Activated naive CD4-positive, alpha-beta T cell treated with anti-CD3 and anti-CD28 coated beads for 36 hours (primary cell): ENCODE measurements around the gene CIDEB. TPM values are rescaled to one million over a fixed set of nuclear protein-coding genes. Genes with fewer than 3 reads are reported as not detected.

Source experiments
- CTCF ChIA-PET: fragments of 350-600 bp; sonication (Branson Sonifier 250); formaldehyde crosslinking; loops from one replicate; lab custom pipeline; 2021; ENCODE audit warnings: antibody characterized with exemption; lab: Charles Lee
- DNase-seq: peaks from one replicate; pipeline ENCODE4 v3.0.0-alpha.2; 2020
- H3K27ac Mint-ChIP-seq: one replicate; pipeline ENCODE4 v1.8.0; 2021; ENCODE audit warnings: mild to moderate bottlenecking, mixed read lengths
- H3K27me3 Mint-ChIP-seq: one replicate; pipeline ENCODE4 v1.8.0; 2021; ENCODE audit warnings: low read depth, mixed read lengths
- H3K36me3 Mint-ChIP-seq: one replicate; pipeline ENCODE4 v1.8.0; 2021; ENCODE audit warnings: low read depth, mixed read lengths
- H3K4me1 Mint-ChIP-seq: one replicate; pipeline ENCODE4 v1.8.0; 2021; ENCODE audit warnings: low read depth, mixed read lengths
- H3K4me3 Mint-ChIP-seq: one replicate; pipeline ENCODE4 v1.8.0; 2021; ENCODE audit warnings: mild to moderate bottlenecking, moderate library complexity, mixed read lengths
- H3K9me3 Mint-ChIP-seq: one replicate; pipeline ENCODE4 v1.8.0; 2021; ENCODE audit warnings: mixed read lengths
- intact Hi-C: fragments of 100-400 bp; cut with micrococcal nuclease; formaldehyde crosslinking; loops from one replicate; pipeline ENCODE4 v1.15.1; 2023
- total RNA-seq, 2 experiments: library from RNA; stranded (reverse); gene quantifications; one replicate each; pipeline ENCODE4 v1.2.3, GENCODE V29; 2021

Gene CIDEB
- total RNA-seq, 2 experiments from 2014 or later = 10.9 to 15.1 TPM

GRCh38 chr14:24310265-24310645 is 2.5 kb upstream of the CIDEB start:
- Mint-ChIP-seq H3K27ac (peak overlapping the region; percentile 39), H3K9me3 (no peaks in the 10 kb centered on the region), H3K4me1 (peaks cover 60% of the 10 kb centered on the region), H3K27me3 (no peaks in the 10 kb centered on the region), H3K36me3 (peaks cover 30% of the 10 kb centered on the region), H3K4me3 (peak overlapping the region; percentile 71)
- DNase-seq = no peak
- intact Hi-C loops = no loop called here
- CTCF ChIA-PET = interaction anchor here (0.8 to 8.5 kb wide), 14 partner anchors 9 to 202 kb away, joined by 3 to 121 read pairs (median 14); partner anchors contain the start of genes ADCY4, CHMP4A, DHRS1 and MDP1

DNA sequence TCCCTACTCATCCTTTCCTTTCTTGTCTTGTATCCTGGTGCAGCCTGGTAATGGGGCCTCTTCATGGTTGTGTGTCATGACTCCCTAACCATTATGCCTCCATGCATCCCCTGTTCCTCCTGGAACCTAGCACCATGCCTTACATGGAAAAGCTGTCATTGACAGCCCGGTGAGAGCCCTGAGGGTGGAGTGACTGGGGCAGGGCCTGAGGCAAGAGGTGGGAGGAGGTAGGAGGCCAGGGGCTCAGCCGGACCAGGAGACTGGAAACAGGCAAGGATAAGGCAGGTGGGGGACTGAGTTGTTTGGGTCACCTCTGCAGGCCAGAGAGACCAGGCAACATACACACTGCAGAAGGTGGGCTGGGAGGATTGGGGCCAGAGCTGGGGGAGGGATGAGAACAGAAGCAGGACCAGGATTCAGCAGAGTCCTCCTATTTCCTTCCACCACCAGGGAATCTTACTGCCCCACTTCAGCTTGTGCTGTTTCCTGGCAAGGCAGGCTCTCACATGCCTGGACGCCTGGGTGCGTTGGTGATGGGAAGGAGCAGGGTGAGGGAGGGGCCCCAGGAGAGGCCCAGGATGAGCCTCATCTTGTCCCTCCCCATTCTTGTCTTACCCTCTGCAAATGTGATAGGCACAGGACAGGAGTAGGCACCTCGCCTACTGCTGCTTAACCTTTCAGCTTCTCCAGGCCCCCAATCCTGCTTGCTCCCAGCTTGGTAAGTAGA is 1.9 kb upstream of the CIDEB start, which contains the start of gene LTB4R2:
Gene LTB4R2 (plus strand): TSS at position 603 of the 727 bp plus-strand sequence. CDS start 525 bp downstream, outside the sequence.
- Mint-ChIP-seq H3K4me3 (peak within 1 kb of the TSS; percentile 71), H3K27ac (peak within 1 kb of the TSS; percentile 39), H3K27me3 (no peaks in the 10 kb centered on the region), H3K4me1 (peaks cover 58% of the 10 kb centered on the region), H3K9me3 (no peaks in the 10 kb centered on the region), H3K36me3 (peaks cover 34% of the 10 kb centered on the region)
- no peak for DNase-seq
- CTCF ChIA-PET = interaction anchor here (0.8 to 8.5 kb wide), 21 partner anchors 9 to 219 kb away, joined by 3 to 121 read pairs (median 11); partner anchors contain the start of genes ADCY4, CHMP4A, DHRS1 and KHNYN
- intact Hi-C loops = no loop called here

DNA sequence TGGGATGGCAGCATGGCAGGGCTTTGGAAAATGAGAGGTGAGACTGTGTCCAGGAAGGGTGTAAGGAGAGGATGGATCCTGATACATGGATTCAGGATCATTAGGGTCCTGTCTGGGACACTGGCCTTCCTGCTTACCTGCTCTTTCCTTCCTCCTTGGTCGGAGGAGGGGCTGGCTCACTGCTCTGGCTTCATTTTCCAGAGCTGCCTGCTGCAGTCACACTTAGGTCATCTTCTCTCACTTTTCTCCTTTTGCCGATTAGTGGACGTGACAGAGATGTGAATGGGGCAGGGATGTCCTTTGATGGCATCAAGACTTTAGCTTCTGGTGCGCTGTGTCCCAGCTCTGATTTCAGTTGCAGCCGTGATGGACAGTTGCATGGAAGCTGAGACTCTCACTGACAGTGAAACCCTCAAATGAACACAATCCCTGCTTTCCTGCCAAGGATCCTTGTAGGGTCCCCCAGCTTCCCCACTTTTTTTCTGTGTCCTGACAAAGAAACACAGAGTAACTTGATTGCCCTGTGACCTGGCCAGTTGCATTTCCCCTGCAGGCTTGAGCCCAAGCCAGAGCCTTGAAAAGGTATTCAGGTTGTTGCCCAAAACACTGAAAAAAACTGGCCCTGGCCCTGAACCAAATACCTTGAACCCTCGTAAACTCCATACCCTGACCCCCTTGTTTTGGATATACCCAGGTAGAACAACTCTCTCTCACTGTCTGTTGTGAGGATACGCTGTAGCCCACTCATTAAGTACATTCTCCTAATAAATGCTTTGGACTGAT is 756 bp upstream of the CIDEB start:
- Mint-ChIP-seq H3K4me3 (no peak overlapping the region), H3K27me3 (no peaks in the 10 kb centered on the region), H3K4me1 (peaks cover 46% of the 10 kb centered on the region), H3K36me3 (peaks cover 34% of the 10 kb centered on the region), H3K27ac (no peak overlapping the region), H3K9me3 (no peaks in the 10 kb centered on the region)
- intact Hi-C loops = loop anchor here (1.0 kb wide), 7 partner anchors 9 to 250 kb away; partner anchors contain the start of genes DCAF11, DHRS1, MDP1 and NOP9
- CTCF ChIA-PET = interaction anchor here (0.7 to 8.5 kb wide), 41 partner anchors 8 to 250 kb away, joined by 3 to 121 read pairs (median 6); partner anchors contain the start of genes ADCY4, CHMP4A, DHRS1 and GMPR2
- DNase-seq = no peak

DNA sequence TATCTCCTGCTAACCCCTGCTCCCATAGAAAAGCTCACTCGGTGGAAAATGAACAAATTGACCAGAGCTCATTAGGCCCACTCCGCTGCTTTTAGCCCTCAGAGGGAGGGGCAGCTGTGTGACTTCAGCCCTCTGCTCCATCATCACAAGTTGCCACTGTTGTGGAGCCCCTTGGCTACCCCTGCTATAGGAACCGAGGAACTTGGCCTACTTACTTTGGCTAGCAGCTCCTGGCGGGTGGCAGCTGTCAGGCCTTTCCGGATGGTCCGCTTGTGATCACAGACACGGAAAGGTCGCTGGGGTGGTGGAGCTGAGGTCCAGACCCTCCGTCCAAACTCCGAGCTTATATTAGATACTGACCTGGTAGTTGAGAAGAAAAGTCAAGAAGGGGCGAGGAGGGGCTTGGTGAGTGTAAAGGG is 612 bp downstream of the CIDEB start:
- no peak overlapping the region for H3K27ac Mint-ChIP-seq
- no peaks in the 10 kb centered on the region for H3K27me3 Mint-ChIP-seq
- CTCF ChIA-PET = interaction anchor here (0.7 to 8.5 kb wide), 22 partner anchors 9 to 190 kb away, joined by 3 to 121 read pairs (median 6); partner anchors contain the start of genes ADCY4, CHMP4A, KHNYN and MDP1
- H3K4me1 Mint-ChIP-seq = peaks cover 34% of the 10 kb centered on the region
- no peak overlapping the region for H3K4me3 Mint-ChIP-seq
- no peak for DNase-seq
- H3K9me3 Mint-ChIP-seq = no peaks in the 10 kb centered on the region
- H3K36me3 Mint-ChIP-seq = peaks cover 35% of the 10 kb centered on the region
- intact Hi-C loops = no loop called here

DNA sequence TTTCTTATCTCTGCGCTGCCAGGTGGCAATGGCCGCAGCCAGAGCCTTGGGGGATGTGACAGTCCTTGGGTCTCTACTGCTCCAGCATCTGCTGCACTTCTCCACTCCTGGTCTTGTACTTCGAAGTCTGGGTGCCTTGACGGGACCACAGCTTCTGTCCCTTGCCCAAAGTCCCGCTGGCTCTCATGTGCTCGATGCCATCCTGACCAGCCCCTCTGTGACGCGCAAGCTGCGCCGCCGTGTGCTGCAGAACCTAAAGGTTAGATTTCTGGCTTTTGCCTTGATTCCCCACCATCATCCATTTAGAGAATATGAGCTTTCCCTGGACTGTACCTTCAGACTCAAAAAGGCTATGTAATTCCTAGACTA is 3.8 kb downstream of the CIDEB start:
- intact Hi-C loops = no loop called here
- peaks cover 37% of the 10 kb centered on the region for H3K36me3 Mint-ChIP-seq
- H3K4me3 Mint-ChIP-seq = no peak overlapping the region

DNA sequence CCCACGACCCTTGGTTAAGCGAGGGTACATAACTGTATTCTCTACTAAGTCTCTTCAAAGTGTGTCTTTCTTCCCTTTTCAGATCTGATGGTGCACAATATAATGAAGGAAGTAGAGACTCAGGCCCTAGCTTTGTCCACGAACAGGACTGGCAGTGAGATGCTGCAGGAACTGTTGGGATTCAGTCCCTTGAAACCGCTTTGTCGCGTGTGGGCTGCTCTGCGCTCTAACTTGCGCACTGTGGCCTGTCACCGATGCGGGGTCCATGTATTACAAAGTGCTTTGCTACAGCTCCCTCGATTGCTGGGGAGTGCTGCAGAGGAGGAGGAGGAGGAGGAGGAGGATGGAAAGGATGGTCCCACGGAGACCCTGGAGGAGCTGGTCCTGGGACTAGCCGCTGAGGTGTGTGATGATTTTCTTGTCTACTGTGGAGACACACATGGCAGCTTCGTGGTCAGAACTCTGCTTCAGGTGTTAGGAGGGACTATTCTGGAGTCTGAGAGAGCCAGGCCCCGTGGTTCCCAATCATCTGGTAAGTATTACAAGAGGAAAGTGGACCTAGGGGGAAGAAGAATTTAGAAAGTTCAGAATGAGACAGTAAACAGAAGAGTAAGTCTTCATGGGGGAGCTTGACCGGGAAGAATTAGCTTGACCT is 7.3 kb downstream of the CIDEB start:
- no peak for DNase-seq
- H3K4me1 Mint-ChIP-seq = peaks cover 47% of the 10 kb centered on the region
- H3K27ac Mint-ChIP-seq = peak overlapping the region; percentile 52
- CTCF ChIA-PET = interaction anchor here (0.6 to 9.3 kb wide), 10 partner anchors 8 to 210 kb away, joined by 3 to 310 read pairs (median 6); partner anchors contain the start of genes CIDEB, LTB4R, LTB4R2 and MDP1
- H3K4me3 Mint-ChIP-seq = peak overlapping the region; percentile 87
- no peaks in the 10 kb centered on the region for H3K9me3 Mint-ChIP-seq
- H3K36me3 Mint-ChIP-seq = peaks cover 23% of the 10 kb centered on the region
- intact Hi-C loops = no loop called here
- H3K27me3 Mint-ChIP-seq = no peaks in the 10 kb centered on the region

More for the DNA sequence above, 3.8 kb downstream of the CIDEB start:
- no peaks in the 10 kb centered on the region for H3K9me3 Mint-ChIP-seq
- no peaks in the 10 kb centered on the region for H3K27me3 Mint-ChIP-seq
- CTCF ChIA-PET = interaction anchor here (0.8 to 1.6 kb wide), 5 partner anchors 27 to 133 kb away, joined by 3 to 7 read pairs (median 3); partner anchors contain the start of genes MDP1 and TINF2
- no peak for DNase-seq
- H3K4me1 Mint-ChIP-seq = peaks cover 34% of the 10 kb centered on the region
- H3K27ac Mint-ChIP-seq = no peak overlapping the region

DNA sequence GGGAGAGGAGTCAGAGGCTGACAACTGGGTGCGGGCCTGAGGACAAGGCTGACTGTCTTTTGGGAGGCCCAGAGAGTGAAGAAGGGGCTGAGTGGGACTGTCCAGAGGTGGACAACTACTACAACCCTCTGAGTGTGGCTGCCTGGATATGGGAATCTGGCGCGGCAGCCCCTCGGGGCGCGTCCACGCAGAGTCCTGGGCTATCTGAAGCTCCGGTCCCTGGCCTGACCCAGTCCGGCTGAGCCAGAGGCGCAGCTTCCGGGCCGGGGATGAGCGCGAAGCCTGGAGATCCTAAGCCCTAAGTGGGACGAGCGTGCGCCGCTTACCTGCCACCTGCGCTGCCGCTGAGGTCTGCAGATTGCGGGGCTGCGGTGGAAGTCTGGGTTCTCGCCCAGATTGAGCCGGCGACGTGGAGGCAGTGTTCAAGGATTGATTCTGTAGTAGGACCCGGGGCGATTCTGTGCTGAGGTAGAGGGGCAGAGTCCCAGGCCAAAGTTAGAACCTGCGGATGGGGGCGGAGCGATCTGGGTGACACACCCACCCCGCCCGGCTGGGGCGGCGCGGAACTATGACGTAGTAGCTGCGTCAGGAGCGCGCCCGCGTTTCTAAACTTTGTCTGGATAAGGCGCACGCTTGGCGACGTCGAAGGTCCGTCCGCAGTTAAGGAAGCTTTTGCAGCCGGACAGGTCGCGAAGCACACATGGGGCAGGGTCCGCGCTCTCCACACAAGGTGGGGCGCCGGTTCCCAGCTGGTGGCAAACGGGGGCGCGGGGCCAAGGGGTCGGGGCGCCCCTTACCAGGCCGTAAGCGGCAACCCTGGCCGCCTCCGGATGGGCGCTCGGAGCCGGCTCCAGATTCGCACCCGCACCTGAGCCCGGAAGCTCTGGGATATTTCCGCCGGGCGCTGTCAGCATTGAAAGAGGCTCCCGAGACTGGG is 8.3 kb downstream of the CIDEB start, which contains the start of the genes DHRS1 and NOP9:
Gene DHRS1 (minus strand): TSS at position 526 of the 937 bp plus-strand sequence. CDS start 674 bp downstream, outside the sequence.
Gene NOP9 (plus strand): TSS at position 596 of the 937 bp plus-strand sequence. CDS start 105 bp downstream, at position 701.
- H3K4me1 Mint-ChIP-seq = peaks cover 47% of the 10 kb centered on the region

DNA sequence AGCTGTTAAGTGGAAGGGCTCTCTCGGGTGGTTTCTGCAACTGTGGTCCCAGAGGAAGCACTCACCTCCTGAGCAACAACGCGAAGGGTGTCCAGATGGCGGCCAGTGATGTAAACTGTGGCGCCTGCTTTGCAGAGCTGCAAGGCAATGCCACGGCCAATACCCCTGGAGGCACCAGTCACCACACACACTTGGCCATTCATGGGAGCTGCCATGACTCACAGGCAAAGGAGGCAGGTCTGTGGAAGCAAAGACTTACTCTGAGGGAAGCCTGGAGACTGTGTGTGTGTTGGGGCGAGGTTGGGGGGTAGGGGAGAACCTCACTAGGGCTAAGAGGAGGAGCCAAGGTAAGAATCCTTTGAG is 8.9 kb downstream of the CIDEB start:
- intact Hi-C loops = loop anchor here (1.0 to 5.0 kb wide), 8 partner anchors 9 to 207 kb away; partner anchors contain the start of genes CHMP4A, DCAF11, GMPR2 and IPO4
- Mint-ChIP-seq H3K4me1 (peaks cover 47% of the 10 kb centered on the region), H3K36me3 (peaks cover 11% of the 10 kb centered on the region), H3K9me3 (no peaks in the 10 kb centered on the region), H3K4me3 (peak overlapping the region; percentile 87), H3K27me3 (no peaks in the 10 kb centered on the region), H3K27ac (peak overlapping the region; percentile 89)
- CTCF ChIA-PET = interaction anchor here (0.6 to 9.3 kb wide), 14 partner anchors 9 to 152 kb away, joined by 3 to 310 read pairs (median 18); partner anchors contain the start of genes CHMP4A, CIDEB, IRF9 and LTB4R
- DNase-seq = peak; percentile 38

More for the DNA sequence above, 8.3 kb downstream of the CIDEB start, which contains the start of the genes DHRS1 and NOP9:
- peak within 1 kb of the TSS; percentile 89 for H3K27ac Mint-ChIP-seq
- DNase-seq = peak; percentile 94
- CTCF ChIA-PET = interaction anchor here (0.6 to 9.3 kb wide), 18 partner anchors 8 to 152 kb away, joined by 3 to 310 read pairs (median 13); partner anchors contain the start of genes CHMP4A, CIDEB, IRF9 and LTB4R
- intact Hi-C loops = loop anchor here (1.0 to 5.0 kb wide), 8 partner anchors 9 to 207 kb away; partner anchors contain the start of genes CHMP4A, DCAF11, GMPR2 and IPO4
- no peaks in the 10 kb centered on the region for H3K27me3 Mint-ChIP-seq
- H3K36me3 Mint-ChIP-seq = peaks cover 14% of the 10 kb centered on the region
- no peaks in the 10 kb centered on the region for H3K9me3 Mint-ChIP-seq
- H3K4me3 Mint-ChIP-seq = peak within 1 kb of the TSS; percentile 87

DNA sequence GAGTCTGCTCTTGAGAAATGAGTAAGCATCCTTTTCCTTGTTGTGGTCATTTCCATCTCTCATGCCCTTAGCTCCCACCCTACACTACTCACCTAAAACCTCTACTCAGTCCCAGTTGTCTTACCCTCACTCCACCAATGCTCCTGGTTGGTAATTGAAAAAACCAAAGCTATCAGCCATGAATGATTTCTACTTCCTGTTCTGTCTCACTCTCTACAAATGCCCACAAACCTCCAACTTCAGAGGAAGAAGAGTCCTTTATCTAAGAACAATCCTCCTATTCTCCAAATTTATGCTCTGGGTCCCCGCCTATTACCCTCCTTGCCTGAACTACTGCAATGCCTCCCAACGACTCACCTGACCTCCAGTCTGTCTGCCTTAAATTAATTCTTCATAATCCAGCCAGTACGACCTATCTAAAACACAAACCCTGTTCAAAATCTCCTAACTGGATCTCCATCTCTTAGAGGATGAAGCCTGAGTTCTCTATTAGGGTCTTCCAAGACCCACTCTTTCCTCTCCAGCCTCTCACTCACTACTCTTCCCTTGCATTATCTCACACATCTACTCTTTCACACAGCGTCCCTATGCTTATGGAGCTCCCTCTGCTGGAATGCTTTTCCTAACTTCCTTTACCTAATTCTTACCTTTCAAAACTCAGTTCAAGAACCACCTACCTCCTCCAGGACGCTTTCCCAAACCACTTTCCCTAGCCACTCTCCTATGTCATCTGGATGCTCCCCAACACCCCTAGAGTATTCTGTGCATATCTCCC is 10.4 kb downstream of the CIDEB start:
- H3K4me3 Mint-ChIP-seq = no peak overlapping the region
- H3K36me3 Mint-ChIP-seq = peaks cover 14% of the 10 kb centered on the region
- peaks cover 47% of the 10 kb centered on the region for H3K4me1 Mint-ChIP-seq
- no peaks in the 10 kb centered on the region for H3K9me3 Mint-ChIP-seq
- peak overlapping the region; percentile 78 for H3K27ac Mint-ChIP-seq
- intact Hi-C loops = loop anchor here (1.0 to 5.0 kb wide), 9 partner anchors 18 to 283 kb away; partner anchors contain the start of genes IRF9, MDP1, PCK2 and TM9SF1
- CTCF ChIA-PET = interaction anchor here (0.7 to 9.3 kb wide), 34 partner anchors 8 to 261 kb away, joined by 3 to 310 read pairs (median 5); partner anchors contain the start of genes CHMP4A, CIDEB, IRF9 and LTB4R
- DNase-seq = no peak
- no peaks in the 10 kb centered on the region for H3K27me3 Mint-ChIP-seq
